Superior temporal gyrus (tissue), 1 donor: ENCODE results near the gene CCDC148.
"Not testable (repeated sequence)": the region's sequence is repeated elsewhere in the genome, so short reads cannot be mapped to it uniquely, and the experiment has no call there.

ENCODE experiments used
- DNase-seq: peaks from one replicate; pipeline ENCODE4 v3.0.0-alpha.2; 2016; ENCODE audit errors: extremely low spot score

CCDC148 gene

DNA sequence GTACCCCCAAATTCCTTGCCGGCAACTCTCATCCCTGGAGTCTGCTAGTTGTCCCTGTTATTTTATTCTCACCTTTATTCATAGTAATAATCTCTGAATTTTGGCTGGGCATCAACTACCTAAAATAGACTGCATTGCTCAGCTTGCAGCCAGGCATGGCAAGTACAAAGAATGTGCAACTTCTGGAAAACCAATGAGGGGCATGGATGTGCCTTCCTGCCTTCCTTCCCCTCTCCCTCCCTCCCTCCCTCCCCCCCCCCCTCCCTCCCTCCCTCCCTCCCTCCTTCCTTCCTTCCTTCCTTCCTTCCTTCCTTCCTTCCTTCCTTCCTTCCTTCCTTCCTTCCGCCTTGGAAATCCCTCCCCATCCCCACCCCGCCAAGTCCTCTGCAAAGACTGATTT, 162.8 kb downstream of the CCDC148 start:
- DNase-seq, result no peak

DNA sequence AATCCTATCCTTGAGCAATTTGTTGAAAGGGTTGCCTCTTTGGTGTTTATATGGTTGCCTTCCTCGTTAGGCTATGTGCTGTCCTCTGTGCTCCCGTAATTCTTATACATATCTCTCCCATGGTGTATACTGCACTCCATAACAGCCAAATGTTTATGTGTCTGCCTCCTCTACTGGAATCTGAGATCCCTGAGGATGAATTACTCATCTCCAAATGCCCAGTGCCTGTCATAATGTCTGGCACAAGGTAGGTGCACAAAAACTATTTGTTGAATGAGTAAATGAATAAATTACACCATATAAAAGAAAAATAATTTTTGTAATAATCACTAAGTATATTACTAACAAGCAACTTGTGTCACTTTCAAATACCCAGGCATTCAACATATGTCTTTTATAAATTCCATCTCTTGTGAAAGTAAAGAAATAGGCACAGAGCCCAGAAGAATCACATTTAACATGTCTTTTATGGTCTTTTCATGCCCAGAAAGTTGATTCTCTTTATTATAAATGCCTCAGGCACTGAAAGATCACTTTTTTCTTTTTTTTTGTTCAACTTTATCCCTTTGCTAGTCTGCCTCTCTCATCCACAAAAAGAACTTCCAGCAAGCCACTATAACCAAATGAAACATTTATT, 164.9 kb downstream of the CCDC148 start:
- DNase-seq, result no peak

DNA sequence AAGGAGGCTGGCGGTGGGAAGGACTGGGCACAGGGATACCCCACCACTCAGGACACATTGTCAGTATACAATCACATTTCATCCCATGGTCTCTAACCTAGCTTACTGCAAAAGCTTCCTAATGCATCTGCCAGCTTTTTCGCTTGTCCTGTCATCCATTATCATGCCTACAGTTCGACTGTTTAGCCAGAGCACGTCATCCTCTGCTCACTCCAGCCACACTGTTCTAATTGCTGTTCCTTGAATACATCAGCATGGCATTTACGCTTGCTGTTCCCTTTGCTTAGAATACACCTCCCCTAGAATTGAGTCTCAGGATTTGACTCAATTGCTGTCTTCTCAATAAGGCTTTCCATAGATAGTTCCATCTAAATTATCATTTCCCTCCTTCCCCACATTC, 166.3 kb downstream of the CCDC148 start:
- DNase-seq, result no peak

DNA sequence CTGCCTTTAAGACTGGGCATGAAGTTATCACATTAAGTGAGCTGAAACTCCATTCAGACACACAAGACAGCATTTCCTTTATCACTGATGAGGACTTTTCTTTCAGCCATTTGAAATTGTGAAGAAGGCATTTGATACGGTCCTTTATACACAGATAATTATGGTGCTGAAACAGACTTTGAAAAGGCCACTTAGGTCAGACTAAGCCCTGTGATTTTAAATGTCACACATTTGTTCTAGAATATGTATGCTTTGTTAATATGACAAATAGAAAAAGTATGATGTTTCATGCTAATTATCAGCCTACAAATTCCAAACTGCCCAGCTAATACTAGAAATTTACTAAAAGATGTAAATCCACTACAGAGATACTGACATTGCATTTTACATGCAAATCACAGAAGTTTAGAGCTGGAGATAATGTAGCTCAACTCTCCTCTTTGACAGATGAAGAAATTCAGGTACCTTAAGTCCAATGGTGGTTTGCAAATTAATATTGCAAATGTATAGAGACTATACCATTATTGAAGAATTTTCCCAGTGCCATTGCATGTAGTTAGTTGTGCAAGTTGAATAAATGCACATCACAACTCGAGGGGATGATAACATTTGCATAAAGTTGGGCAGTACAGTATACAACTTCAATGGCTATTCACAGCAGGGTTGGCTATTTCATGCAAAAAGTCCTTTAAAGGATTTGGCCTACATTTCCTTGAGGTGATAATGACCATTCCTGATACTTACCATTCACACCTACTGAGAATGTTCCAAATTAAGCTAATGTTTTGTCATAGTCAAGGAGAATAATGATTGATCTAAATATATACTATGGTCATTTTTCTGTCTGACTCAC, 179.7 kb downstream of the CCDC148 start:
- DNase-seq, result no peak

DNA sequence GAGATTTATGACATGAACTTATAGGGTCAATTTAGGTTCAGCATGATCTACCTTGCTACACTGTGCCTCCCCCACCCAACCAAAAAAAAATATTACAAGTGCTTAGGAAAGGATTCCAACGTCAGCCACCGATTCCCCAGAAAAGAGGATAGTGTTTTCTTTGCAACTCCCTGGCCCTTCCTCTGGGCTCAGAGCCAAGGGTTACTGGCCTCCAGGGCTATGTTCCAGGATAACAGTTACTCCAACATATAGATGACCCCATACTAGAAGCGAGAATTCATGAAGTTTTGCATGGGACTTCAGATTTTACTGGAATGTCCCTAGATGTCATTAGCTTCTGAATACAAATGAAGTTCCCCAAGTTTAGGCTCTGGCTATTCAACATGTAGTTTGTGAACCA, 182.8 kb downstream of the CCDC148 start:
- no peak for DNase-seq

DNA sequence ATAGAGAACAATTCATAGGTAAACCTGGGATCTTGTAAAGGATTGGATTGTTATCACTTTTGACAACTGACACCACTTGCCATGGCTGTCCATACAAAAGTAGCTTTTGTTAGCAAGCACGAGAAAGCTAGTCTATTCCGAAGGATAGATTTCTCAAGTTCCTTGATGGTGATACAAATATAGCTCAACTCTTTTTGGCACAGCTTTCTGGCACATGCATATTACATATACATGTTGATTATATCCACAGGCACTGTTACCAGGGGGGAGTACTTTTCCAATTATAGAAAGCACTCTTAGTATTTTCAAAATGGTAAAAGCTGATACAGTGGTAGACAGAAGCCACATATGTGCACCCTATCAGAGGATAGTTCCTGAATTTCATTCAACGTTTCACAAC, 186.0 kb downstream of the CCDC148 start:
- DNase-seq, result peak; percentile 27

DNA sequence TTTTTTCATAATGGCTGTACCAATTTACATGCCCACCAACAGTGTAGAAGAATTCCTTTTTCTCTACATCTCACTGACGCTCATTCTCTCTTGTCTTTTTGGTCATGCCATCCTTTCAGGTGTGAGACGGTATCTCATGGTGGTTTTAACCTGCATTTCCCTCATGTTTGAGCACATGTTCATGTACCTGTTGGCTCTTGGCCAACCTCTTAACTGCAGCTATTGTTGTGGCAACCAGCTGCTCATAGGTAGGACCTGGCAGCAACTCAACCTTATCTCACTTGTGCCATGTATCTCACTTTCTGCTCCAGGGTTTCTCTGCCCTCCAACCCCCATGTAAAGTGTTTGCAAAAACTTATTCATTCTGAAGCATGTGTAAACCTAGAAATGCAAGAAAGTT, 187.4 kb downstream of the CCDC148 start:
- no peak for DNase-seq

DNA sequence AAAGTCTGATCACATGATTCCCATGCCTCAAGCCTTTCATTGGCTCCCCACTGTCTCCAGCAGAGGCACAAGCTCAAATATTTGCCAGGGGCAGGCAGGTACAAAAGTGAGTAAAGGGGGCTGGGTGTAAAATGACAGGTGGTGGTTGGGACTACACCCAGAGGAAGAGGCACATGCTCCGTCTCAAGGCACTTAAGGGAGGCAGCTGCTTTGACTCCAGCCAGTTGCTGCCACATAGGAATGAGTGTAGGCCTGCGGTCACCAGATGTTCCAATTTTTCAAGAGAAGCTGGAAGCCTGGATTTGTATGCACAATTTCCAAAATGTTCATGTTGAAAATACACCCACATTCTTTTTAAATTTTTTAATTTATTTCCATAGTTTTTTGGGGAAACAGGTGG, 190.4 kb downstream of the CCDC148 start:
- DNase-seq, result no peak

DNA sequence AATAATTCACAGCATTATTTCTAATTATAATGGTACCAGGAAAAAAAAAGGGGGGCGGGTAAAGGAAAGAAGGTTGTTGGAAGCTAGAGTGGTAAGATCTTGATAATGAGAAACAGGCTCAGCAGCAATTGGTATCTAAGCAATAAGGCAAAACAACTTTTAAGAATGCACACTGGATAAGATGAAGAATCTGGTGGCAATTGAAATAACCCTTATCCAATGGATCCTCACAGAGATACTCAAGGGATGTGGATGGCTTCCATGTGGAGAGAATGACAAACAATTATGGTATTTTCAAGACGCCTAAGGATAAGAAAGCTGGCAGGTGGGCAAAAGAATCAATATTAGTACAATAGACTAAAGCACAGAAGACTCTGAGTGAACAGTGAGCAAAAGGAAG, 201.3 kb downstream of the CCDC148 start:
- DNase-seq, result no peak

DNA sequence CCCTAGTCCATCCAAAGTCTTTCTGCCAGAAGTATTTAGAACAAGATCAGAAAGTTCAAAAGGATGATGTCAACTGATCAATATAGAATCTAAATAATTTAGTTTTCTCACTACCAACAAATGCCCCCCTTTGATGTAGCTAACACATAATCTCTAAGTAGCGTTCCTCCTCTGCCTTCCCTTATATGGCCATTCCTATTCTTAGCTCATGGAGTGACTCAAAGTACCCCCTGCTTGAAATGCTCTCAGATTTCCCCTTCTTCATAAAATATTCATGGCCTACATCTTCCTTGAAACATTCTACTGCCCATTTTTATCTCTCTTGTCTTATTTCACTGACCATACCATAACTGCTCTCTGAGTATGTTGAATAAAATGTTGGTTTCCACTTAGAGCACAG, 203.4 kb downstream of the CCDC148 start:
- DNase-seq, result no peak

DNA sequence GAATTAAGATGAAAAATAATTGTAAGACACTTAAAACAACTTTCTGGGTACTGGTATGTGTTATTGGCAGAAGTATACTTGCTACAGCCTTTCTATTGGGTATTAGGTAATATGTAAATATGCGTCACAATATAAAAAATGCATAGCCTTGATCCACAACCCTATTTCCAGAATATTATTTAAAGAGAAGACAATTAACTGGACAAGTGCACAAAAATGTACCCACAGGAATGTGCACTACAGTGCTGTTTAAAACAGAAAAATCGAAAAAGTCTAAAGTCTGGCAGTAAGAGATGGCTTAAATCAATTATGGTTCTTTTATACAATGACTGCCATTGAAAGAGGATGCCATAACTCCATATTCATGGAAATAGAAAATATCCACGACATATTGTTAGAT, 205.2 kb downstream of the CCDC148 start:
- DNase-seq, result no peak

DNA sequence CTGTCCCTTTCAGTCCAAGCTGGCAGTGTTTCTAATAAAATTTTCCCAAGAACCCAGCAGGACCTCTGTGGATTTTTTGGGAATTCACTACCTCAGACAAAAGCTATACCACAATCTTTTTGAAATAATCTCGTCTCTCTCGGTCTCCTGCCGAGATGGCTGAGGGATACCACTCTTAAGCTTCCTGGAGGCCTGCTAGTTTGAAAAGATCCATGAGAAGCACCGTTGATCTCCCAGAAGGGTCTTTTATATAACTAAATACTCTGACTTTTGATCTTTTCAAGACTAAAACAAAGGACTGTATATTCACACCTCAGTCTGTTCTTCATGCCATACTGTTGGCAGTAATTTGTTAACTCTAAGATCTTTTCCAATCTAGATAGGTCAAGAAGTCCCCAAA, 213.2 kb downstream of the CCDC148 start:
- no peak for DNase-seq

DNA sequence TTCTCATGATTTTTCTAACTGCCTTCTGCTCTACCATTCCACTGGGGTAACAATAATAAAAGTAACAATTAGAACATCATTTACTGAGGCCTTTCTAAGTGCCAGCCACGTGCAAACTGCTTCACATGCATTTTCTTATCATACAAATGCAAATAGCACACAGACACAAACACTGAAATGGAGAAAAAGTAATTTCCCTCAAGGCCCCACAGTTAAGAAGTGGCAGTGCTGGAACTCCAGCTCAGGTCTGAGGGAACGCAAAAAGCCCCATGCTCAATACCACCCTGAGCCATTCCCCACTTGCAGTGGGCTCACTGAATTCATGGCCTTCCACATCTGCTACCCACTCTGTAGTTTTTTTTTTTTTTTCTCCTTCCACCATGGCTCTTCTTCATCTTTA, 214.3 kb downstream of the CCDC148 start:
- DNase-seq, result no peak

DNA sequence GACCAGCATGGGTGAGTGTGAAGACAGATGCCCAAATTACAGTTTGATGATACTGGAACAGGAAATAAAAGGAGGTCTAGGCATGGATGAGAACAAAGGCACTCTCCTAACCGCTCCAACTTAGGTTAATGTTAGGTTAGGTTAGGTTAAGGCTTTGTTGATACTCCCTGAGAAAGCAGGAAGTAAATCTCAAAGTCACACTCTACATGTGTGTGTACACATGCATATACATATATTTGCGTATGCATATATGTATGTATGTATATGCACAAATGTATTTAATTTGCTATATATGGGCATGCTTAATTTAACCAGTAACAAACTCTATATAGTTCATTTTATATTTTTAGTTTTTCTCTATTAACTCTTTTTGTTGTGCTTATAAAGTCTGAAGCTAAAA, 215.6 kb downstream of the CCDC148 start:
- DNase-seq, result no peak

DNA sequence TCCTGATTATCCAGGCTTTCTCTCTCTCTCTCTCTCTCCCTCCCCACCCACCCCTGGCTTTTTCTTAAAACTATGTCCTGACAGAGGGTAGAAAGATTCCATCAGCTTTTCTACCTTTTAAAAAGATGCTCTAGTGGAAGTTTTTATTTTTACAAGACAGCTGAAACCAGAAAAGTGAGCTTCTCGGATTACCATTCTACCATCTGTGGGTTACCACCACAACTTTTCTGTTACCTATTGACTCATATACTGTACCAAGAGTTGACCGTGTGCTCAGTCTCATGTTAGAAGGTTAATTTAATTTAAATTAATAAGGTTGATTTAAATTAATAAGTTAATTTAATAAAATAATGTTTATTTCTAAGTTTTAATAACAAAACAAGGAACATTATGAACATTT, 217.3 kb downstream of the CCDC148 start:
- DNase-seq, result no peak

DNA sequence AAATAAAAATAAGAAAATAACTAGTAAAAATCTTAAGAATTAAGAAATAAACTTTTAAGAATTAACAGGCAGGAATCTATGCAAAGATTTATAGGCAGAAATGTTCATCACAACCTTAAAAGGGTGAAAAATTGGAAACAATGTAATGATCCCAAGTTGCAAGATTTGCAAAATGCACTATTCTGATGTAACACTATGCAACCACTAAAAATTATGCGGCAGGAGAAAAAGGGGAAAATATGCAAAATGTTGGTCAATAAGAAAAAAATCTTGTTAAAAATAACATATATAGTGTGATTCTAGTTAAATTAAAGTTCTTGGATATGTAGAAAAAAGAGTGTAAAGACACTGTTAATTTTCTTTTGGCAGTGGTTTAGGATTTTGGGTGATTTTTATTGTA, 222.1 kb downstream of the CCDC148 start:
- no peak for DNase-seq

DNA sequence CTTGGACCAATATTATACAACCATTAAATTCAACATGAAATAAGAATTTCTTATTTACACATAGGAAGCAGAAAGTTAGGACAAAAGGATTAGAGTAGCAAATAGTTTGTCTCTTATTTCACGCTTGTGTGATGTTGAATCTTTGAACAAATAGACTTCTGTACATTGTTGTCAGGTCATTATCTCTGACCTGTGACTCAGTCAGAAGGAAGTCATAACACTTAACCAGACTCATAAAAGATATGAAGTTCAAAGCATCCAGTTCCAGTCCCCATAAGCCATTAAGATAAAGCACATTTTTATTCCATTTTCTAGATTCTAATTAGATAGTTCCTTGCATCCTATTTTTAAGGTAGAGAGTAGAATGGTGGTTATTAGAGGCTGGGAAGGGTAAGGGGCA, 224.1 kb downstream of the CCDC148 start:
- DNase-seq, result no peak

DNA sequence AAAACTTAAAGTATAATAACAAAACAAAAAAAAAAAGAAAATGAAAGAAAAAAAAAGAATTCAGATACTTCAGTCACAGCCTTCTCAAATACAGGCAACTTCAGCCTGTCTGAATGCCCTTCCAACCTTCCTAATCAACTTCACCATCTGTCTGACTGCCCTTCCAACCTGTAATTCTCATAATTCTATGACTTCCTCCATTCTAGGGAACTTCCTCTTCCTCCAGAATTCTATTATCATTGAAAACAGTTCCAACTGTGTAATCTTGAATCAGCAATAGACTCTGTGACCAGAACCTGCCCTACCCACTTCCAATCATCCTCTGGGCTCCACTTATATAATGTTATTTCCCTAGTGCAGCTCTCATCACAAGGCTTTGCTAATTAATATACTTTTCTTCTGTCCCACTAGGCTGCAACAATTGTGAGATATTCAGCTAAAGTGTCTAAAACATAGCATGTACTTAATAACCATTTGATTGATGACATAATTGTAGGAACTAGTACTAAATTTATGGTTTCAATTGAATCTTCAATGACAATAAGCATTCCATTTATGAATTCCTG, 227.5 kb downstream of the CCDC148 start:
- no peak for DNase-seq

DNA sequence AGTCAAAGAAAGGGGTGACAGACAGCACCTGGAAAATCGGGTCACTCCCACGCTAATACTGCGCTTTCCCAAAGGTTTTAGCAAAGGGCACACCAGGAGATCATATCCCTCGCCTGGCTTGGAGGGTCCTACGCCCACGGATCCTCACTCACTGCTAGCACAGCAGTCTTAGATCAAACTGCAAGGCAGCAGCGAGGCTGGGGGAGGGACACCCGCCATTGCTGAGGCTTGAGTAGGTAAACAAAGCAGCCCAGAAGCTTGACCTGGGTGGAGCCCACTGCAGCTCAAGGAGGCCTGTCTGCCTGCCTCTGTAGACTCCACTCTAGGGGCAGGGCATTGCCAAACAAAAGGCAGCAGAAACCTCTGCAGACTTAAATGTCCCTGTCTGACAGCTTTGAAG, 233.5 kb downstream of the CCDC148 start:
- DNase-seq, result not testable (repeated sequence)

DNA sequence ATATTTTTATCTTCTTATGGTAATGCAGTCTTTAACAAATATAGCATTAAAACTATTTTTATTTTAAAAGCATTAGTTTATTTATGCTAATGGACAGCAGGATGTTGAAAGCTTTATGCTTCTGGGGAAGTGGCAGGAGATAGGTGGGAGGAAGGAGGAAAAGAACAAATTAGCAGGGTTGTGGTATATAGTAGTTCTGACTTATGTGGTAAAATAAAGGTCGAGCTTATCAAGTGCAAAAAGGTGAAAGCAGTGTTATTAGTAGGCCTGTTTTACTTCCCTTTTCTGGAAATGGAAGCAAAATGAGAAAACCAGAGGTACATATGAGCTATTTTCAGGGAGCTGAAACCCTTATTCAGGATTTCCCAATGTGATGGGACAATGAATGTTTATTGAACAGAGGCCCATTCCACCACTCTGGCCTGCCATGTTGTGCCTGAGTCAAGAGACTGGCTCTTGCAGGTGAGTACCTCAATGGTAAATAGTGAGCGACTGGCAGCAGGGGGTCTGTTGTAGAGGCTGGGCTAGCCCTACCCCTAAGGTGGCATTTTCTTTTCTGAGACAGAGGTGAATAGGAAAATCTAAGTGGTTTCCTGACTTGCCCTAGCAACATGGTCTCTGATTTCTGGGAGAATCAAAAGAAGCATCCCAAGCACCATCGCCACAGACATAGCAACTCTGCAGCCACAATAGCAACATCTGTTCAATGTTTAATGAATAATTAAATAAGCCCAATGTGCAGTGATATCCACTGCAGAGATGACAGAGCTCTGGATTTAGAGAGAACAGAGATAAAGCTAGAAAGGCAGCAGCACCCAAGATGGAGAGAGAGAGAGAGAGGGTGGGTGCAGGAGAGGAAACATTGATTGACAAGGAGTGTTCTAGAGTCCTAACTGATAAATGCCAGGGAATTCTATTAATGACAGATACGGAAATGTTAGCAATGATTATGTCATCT, 235.2 kb downstream of the CCDC148 start:
- DNase-seq, result no peak

DNA sequence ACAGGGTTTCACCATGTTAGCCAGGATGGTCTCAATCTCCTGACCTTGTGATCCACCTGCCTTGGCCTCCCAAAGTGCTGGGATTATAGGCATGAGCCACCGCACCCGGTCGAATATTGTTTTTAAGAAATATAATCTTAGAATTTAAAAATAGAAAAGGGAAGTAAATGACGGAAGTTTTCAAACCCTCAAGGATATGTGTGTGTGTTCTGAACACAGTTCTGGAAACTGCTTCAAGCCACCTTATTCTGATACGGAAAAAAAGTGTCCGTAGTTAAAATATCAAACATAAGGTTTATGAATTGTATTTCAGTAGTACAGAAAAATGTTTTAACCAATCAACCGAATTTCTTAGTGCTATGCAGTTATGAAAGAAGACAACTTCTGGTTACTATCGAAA, 239.0 kb downstream of the CCDC148 start:
- DNase-seq, result no peak

DNA sequence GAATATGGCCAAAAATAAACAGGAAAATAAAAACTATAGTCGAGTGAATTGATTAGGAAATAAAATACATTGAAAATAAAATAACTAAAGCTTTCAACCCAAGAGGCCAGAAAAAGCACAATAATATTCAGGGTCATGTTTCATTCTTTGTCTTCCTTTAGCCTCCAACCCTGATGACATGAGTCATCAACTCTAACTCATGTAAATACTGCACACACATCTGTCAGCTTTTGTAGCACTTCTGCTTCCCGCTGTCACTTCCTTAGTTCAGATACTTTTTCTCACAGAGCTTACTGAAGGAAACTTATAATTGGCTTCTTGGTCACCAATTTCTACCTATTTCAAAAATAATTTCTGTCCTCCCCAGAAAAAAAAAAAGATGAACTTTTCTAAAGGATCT, 242.1 kb downstream of the CCDC148 start:
- no peak for DNase-seq
